B cell (primary cell): Measurements from ENCODE around the gene ARHGAP18.

Experiments
- EZH2 ChIP-seq: IDR thresholded peaks from 2 replicates; pipeline ENCODE4 v1.6.1; 2012; ENCODE audit warnings: borderline replicate concordance, low read depth, mild to moderate bottlenecking, moderate library complexity, low read length; ENCODE audit not compliant: insufficient read depth, poor library complexity, severe bottlenecking
- TF ChIP-seq, protein P1 (sequence below): fragments of 200-600 bp; IDR thresholded peaks from one replicate; pipeline ENCODE4 v1.8.0; 2022; ENCODE audit warnings: antibody characterized with exemption, mild to moderate bottlenecking

DNA sequence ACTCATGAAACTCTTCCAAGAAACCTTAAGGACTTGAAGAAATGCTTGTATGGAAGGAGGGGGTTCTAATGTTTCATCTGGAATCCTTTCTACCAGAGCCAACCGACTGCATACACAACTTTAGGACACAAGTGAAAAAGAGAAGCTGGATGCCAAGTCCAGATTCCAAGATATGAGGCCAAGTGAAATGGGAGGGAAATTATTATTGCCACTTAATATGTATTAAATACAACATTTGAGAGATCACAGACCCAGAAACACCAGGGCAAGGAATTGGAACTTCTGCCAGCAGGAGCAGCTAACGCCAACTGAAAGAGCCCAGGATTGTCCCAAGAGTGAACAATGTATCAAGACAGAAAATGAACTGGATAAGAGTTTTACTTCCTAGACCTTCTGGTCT is 144.2 kb downstream of the ARHGAP18 start:
- TF ChIP-seq, protein P1, sequence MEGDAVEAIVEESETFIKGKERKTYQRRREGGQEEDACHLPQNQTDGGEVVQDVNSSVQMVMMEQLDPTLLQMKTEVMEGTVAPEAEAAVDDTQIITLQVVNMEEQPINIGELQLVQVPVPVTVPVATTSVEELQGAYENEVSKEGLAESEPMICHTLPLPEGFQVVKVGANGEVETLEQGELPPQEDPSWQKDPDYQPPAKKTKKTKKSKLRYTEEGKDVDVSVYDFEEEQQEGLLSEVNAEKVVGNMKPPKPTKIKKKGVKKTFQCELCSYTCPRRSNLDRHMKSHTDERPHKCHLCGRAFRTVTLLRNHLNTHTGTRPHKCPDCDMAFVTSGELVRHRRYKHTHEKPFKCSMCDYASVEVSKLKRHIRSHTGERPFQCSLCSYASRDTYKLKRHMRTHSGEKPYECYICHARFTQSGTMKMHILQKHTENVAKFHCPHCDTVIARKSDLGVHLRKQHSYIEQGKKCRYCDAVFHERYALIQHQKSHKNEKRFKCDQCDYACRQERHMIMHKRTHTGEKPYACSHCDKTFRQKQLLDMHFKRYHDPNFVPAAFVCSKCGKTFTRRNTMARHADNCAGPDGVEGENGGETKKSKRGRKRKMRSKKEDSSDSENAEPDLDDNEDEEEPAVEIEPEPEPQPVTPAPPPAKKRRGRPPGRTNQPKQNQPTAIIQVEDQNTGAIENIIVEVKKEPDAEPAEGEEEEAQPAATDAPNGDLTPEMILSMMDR: no peak
- TF ChIP-seq EZH2: no peak
